ENCODE data around the gene DNAH9.

Gene DNAH9

GRCh38 chr17:11768106-11768505 is 169.8 kb downstream of the DNAH9 start:
- DNase-seq = no peak

GRCh38 chr17:11768981-11769380 is 170.7 kb downstream of the DNAH9 start:
- DNase-seq = no peak

GRCh38 chr17:11772031-11772430 is 173.8 kb downstream of the DNAH9 start:
- no peak for DNase-seq

GRCh38 chr17:11779892-11780291 is 181.6 kb downstream of the DNAH9 start:
- DNase-seq = no peak

GRCh38 chr17:11780621-11781020 is 182.4 kb downstream of the DNAH9 start:
- DNase-seq = no peak

- peak; percentile 16 for DNase-seq
Observed at GRCh38 chr17:11786711-11787438, 188.6 kb downstream of the DNAH9 start.

- no peak for DNase-seq
Observed at GRCh38 chr17:11795906-11796305, 197.6 kb downstream of the DNAH9 start.

- no peak for DNase-seq
Observed at GRCh38 chr17:11797803-11798202, 199.5 kb downstream of the DNAH9 start.

- DNase-seq = no peak
Observed at GRCh38 chr17:11803231-11803969, 205.1 kb downstream of the DNAH9 start.

- DNase-seq = no peak
Observed at GRCh38 chr17:11805138-11805537, 206.9 kb downstream of the DNAH9 start.

- DNase-seq = no peak
Observed at GRCh38 chr17:11805952-11806351, 207.7 kb downstream of the DNAH9 start.

- DNase-seq = no peak
Observed at GRCh38 chr17:11807606-11808005, 209.3 kb downstream of the DNAH9 start.

- DNase-seq = no peak
Observed at GRCh38 chr17:11813278-11813677, 215.0 kb downstream of the DNAH9 start.

- no peak for DNase-seq
Observed at GRCh38 chr17:11813871-11814270, 215.6 kb downstream of the DNAH9 start.

GRCh38 chr17:11814655-11815262 is 216.5 kb downstream of the DNAH9 start:
- DNase-seq = no peak

- DNase-seq = no peak
Observed at GRCh38 chr17:11816409-11816808, 218.1 kb downstream of the DNAH9 start.

- DNase-seq = no peak
Observed at GRCh38 chr17:11823862-11824261, 225.6 kb downstream of the DNAH9 start.

- DNase-seq = no peak
Observed at GRCh38 chr17:11825572-11826209, 227.4 kb downstream of the DNAH9 start.

- no peak for DNase-seq
Observed at GRCh38 chr17:11832401-11833137, 234.3 kb downstream of the DNAH9 start.

- DNase-seq = no peak
Observed at GRCh38 chr17:11836508-11836907, 238.2 kb downstream of the DNAH9 start.

- DNase-seq = no peak
Observed at GRCh38 chr17:11840052-11840451, 241.8 kb downstream of the DNAH9 start.

- no peak for DNase-seq
Observed at GRCh38 chr17:11840831-11841230, 242.6 kb downstream of the DNAH9 start.

GRCh38 chr17:11848330-11848729 is 250.1 kb downstream of the DNAH9 start:
- no peak for DNase-seq
